Upper lobe of left lung (tissue), 4 donors: ENCODE measurements around the gene CTCFL.

ENCODE experiments used
- CTCF ChIP-seq, 6 experiments: fragments of 450-650 bp in 4 of 6; fragments of 200-600 bp in 2 of 6; sonication (generic) in 2 of 6; IDR thresholded peaks; one replicate each; pipeline ENCODE4 v1.5.1; 2016 to 2019; ENCODE audit warnings: antibody characterized with exemption in 6 of 6
- POLR2A ChIP-seq, 4 donors: fragments of 450-650 bp; IDR thresholded peaks; one replicate each; pipeline ENCODE4 v1.5.1; 2016 to 2017; ENCODE audit warnings: antibody characterized with exemption in 4 of 4, mild to moderate bottlenecking in 2 of 4

- TF ChIP-seq POLR2A (IDR thresholded peaks at IDR 0.05), result no peak
- TF ChIP-seq CTCF (IDR thresholded peaks at IDR 0.05), result no peak
These were observed 28.3 kb downstream of the CTCFL start for GRCh38 chr20:57496592-57496991.
